IPS-20b (cell line): ENCODE data around the gene FRAS1.
A peak's percentile ranks its signal among the peaks of the same experiment; 100 is the strongest.

Experiments used
- H3K27ac ChIP-seq: one replicate; pipeline ENCODE4 v1.5.1; 2013; ENCODE audit warnings: low read length
- H3K27me3 ChIP-seq: 2 replicates; pipeline ENCODE4 v1.6.1; 2013; ENCODE audit warnings: mild to moderate bottlenecking, low read length, inconsistent platforms; ENCODE audit not compliant: insufficient read depth
- H3K36me3 ChIP-seq: 2 replicates; pipeline ENCODE4 v1.6.1; 2013; ENCODE audit warnings: low read depth, mild to moderate bottlenecking, inconsistent platforms, low read length, moderate library complexity; ENCODE audit not compliant: insufficient read depth
- H3K4me1 ChIP-seq: 2 replicates; pipeline ENCODE4 v1.6.1; 2013; ENCODE audit warnings: mild to moderate bottlenecking, control low read depth, inconsistent platforms, low read length, moderate library complexity; ENCODE audit not compliant: insufficient read depth
- H3K4me3 ChIP-seq: 2 replicates; pipeline ENCODE4 v1.5.1; 2013; ENCODE audit warnings: mild to moderate bottlenecking, low read length, inconsistent platforms
- H3K9ac ChIP-seq: 2 replicates; pipeline ENCODE4 v1.6.1; 2013; ENCODE audit warnings: low read depth, mild to moderate bottlenecking, inconsistent platforms, low read length, moderate library complexity
- H3K9me3 ChIP-seq: 2 replicates; pipeline ENCODE4 v1.6.1; 2013; ENCODE audit warnings: mild to moderate bottlenecking, low read depth, low read length, inconsistent platforms; ENCODE audit not compliant: insufficient read depth

Gene FRAS1

GRCh38 chr4:78362310-78362709 is 305.2 kb downstream of the FRAS1 start:
- H3K36me3 ChIP-seq, result peaks cover 38% of the 10 kb centered on the region
- peak overlapping the region; percentile 26; the same call in 1 of the 2 replicates for H3K9ac ChIP-seq
- no peaks in the 10 kb centered on the region for H3K27me3 ChIP-seq
- H3K9me3 ChIP-seq, result no peaks in the 10 kb centered on the region
- no peak overlapping the region for H3K4me3 ChIP-seq
- peaks cover 29% of the 10 kb centered on the region for H3K4me1 ChIP-seq
- no peak overlapping the region for H3K27ac ChIP-seq

GRCh38 chr4:78363031-78363570 is 306.0 kb downstream of the FRAS1 start:
- Histone ChIP-seq H3K27ac (no peak overlapping the region), H3K27me3 (no peaks in the 10 kb centered on the region), H3K9me3 (no peaks in the 10 kb centered on the region), H3K36me3 (peaks cover 44% of the 10 kb centered on the region), H3K4me1 (peaks cover 32% of the 10 kb centered on the region), H3K4me3 (no peak overlapping the region), H3K9ac (no peak overlapping the region)

GRCh38 chr4:78369679-78370078 is 312.6 kb downstream of the FRAS1 start:
- no peak overlapping the region for H3K9ac ChIP-seq
- H3K4me1 ChIP-seq, result peaks cover 30% of the 10 kb centered on the region
- H3K27me3 ChIP-seq, result no peaks in the 10 kb centered on the region
- peak overlapping the region; percentile 13; the same call in 1 of the 2 replicates for H3K4me3 ChIP-seq
- peaks cover 73% of the 10 kb centered on the region for H3K36me3 ChIP-seq
- no peaks in the 10 kb centered on the region for H3K9me3 ChIP-seq
- no peak overlapping the region for H3K27ac ChIP-seq

- no peak overlapping the region for H3K27ac ChIP-seq
- H3K36me3 ChIP-seq, result peaks cover 76% of the 10 kb centered on the region
Measured at GRCh38 chr4:78370631-78371372, 313.7 kb downstream of the FRAS1 start.

GRCh38 chr4:78372355-78372988 is 315.3 kb downstream of the FRAS1 start:
- Histone ChIP-seq H3K9me3 (no peaks in the 10 kb centered on the region), H3K9ac (no peak overlapping the region), H3K27me3 (no peaks in the 10 kb centered on the region), H3K4me1 (peaks cover 30% of the 10 kb centered on the region), H3K27ac (no peak overlapping the region), H3K4me3 (no peak overlapping the region), H3K36me3 (peaks cover 74% of the 10 kb centered on the region)

More at GRCh38 chr4:78370631-78371372, 313.7 kb downstream of the FRAS1 start:
- Histone ChIP-seq H3K4me1 (peaks cover 30% of the 10 kb centered on the region), H3K9me3 (no peaks in the 10 kb centered on the region), H3K4me3 (no peak overlapping the region), H3K9ac (no peak overlapping the region), H3K27me3 (no peaks in the 10 kb centered on the region)

- Histone ChIP-seq H3K27ac (no peak overlapping the region), H3K9me3 (no peaks in the 10 kb centered on the region), H3K9ac (no peak overlapping the region), H3K36me3 (peaks cover 88% of the 10 kb centered on the region), H3K4me1 (no peaks in the 10 kb centered on the region; the same call in 1 of the 2 replicates), H3K4me3 (no peak overlapping the region), H3K27me3 (no peaks in the 10 kb centered on the region)
Measured at GRCh38 chr4:78377555-78377954, 320.4 kb downstream of the FRAS1 start.

GRCh38 chr4:78379040-78379439 is 321.9 kb downstream of the FRAS1 start:
- Histone ChIP-seq H3K4me1 (no peaks in the 10 kb centered on the region; the same call in 1 of the 2 replicates), H3K9ac (no peak overlapping the region), H3K27me3 (no peaks in the 10 kb centered on the region), H3K36me3 (peaks cover 91% of the 10 kb centered on the region), H3K9me3 (no peaks in the 10 kb centered on the region), H3K4me3 (no peak overlapping the region), H3K27ac (no peak overlapping the region)

GRCh38 chr4:78379991-78380729 is 323.0 kb downstream of the FRAS1 start:
- H3K27ac ChIP-seq, result no peak overlapping the region
- H3K4me1 ChIP-seq, result no peaks in the 10 kb centered on the region; the same call in 1 of the 2 replicates
- no peak overlapping the region for H3K9ac ChIP-seq
- no peak overlapping the region for H3K4me3 ChIP-seq
- H3K9me3 ChIP-seq, result no peaks in the 10 kb centered on the region
- H3K27me3 ChIP-seq, result no peaks in the 10 kb centered on the region
- H3K36me3 ChIP-seq, result peaks cover 90% of the 10 kb centered on the region

- H3K4me1 ChIP-seq, result no peaks in the 10 kb centered on the region
- H3K36me3 ChIP-seq, result peaks cover 83% of the 10 kb centered on the region
- no peaks in the 10 kb centered on the region for H3K9me3 ChIP-seq
Measured at GRCh38 chr4:78386679-78387078, 329.6 kb downstream of the FRAS1 start.

GRCh38 chr4:78395642-78396041 is 338.5 kb downstream of the FRAS1 start:
- peaks cover 7% of the 10 kb centered on the region; the same call in 1 of the 2 replicates for H3K9me3 ChIP-seq
- H3K4me1 ChIP-seq, result peaks cover 13% of the 10 kb centered on the region
- H3K4me3 ChIP-seq, result no peak overlapping the region
- no peak overlapping the region for H3K27ac ChIP-seq
- H3K36me3 ChIP-seq, result peaks cover 5% of the 10 kb centered on the region
- H3K9ac ChIP-seq, result no peak overlapping the region
- no peaks in the 10 kb centered on the region for H3K27me3 ChIP-seq

More at GRCh38 chr4:78386679-78387078, 329.6 kb downstream of the FRAS1 start:
- Histone ChIP-seq H3K27ac (no peak overlapping the region), H3K9ac (no peak overlapping the region), H3K27me3 (no peaks in the 10 kb centered on the region), H3K4me3 (no peak overlapping the region)

GRCh38 chr4:78396613-78397291 is 339.6 kb downstream of the FRAS1 start:
- Histone ChIP-seq H3K27me3 (no peaks in the 10 kb centered on the region), H3K27ac (peak overlapping the region; percentile 20), H3K4me1 (peaks cover 13% of the 10 kb centered on the region), H3K36me3 (peaks cover 14% of the 10 kb centered on the region), H3K4me3 (peak overlapping the region; percentile 49), H3K9ac (peak overlapping the region; percentile 45), H3K9me3 (peaks cover 7% of the 10 kb centered on the region; the same call in 1 of the 2 replicates)
